IPS-NIHi11 (cell line): ENCODE measurements around the gene MICA.
A peak's percentile ranks its signal among the peaks of the same experiment; 100 is the strongest.
"Not testable (repeated sequence)": the region's sequence is repeated elsewhere in the genome, so short reads cannot be mapped to it uniquely, and the experiment has no call there.

Experiments
- DNase-seq: peaks from one replicate; pipeline ENCODE4 v3.0.0; 2012; ENCODE audit warnings: mixed read lengths, low spot score

MICA gene

GRCh38 chr6:31383149-31383548 is 20.2 kb upstream of the MICA start:
- DNase-seq, result no peak

GRCh38 chr6:31385041-31385440 is 18.4 kb upstream of the MICA start:
- DNase-seq, result no peak

GRCh38 chr6:31386099-31386498 is 17.3 kb upstream of the MICA start:
- DNase-seq, result no peak

GRCh38 chr6:31386977-31387376 is 16.4 kb upstream of the MICA start:
- peak; percentile 52 for DNase-seq

- not testable (repeated sequence) for DNase-seq
Measured at GRCh38 chr6:31388916-31389801, 14.2 kb upstream of the MICA start.

- DNase-seq, result not testable (repeated sequence)
Measured at GRCh38 chr6:31389802-31390132, 13.6 kb upstream of the MICA start.

GRCh38 chr6:31393932-31394331 is 9.5 kb upstream of the MICA start:
- DNase-seq, result no peak

GRCh38 chr6:31394381-31394780 is 9.0 kb upstream of the MICA start:
- no peak for DNase-seq

GRCh38 chr6:31395832-31396231 is 7.6 kb upstream of the MICA start:
- no peak for DNase-seq

- DNase-seq, result peak; percentile 55
Measured at GRCh38 chr6:31396422-31397152, 6.8 kb upstream of the MICA start.

- DNase-seq, result not testable (repeated sequence)
Measured at GRCh38 chr6:31397153-31397499, 6.3 kb upstream of the MICA start.

GRCh38 chr6:31397901-31398525 is 5.4 kb upstream of the MICA start:
- no peak for DNase-seq

GRCh38 chr6:31399589-31400466 is 3.6 kb upstream of the MICA start:
- DNase-seq, result peak; percentile 67

- DNase-seq, result no peak
Measured at GRCh38 chr6:31400467-31401289, 2.7 kb upstream of the MICA start.

- DNase-seq, result no peak
Measured at GRCh38 chr6:31401403-31401802, 2.0 kb upstream of the MICA start.

GRCh38 chr6:31402324-31403282 is 792 bp upstream of the MICA start:
- peak; percentile 26 for DNase-seq

GRCh38 chr6:31404061-31404364 is 618 bp downstream of the MICA start:
- not testable (repeated sequence) for DNase-seq

GRCh38 chr6:31405996-31406395 is 2.6 kb downstream of the MICA start:
- no peak for DNase-seq

- DNase-seq, result no peak
Measured at GRCh38 chr6:31407699-31408098, 4.3 kb downstream of the MICA start.

- no peak for DNase-seq
Measured at GRCh38 chr6:31412506-31412905, 9.1 kb downstream of the MICA start.
